Keratinocyte (primary cell): Measurements from ENCODE around the gene ATP9B. TPM values are rescaled to one million over a fixed set of nuclear protein-coding genes. Genes with fewer than 3 reads are reported as not detected.
A peak's percentile ranks its signal among the peaks of the same experiment; 100 is the strongest.

Experiments
- DNase-seq: peaks from one replicate; pipeline ENCODE4 v3.0.0-alpha.2; 2011; ENCODE audit warnings: low read depth, missing footprints, low spot score
- FAIRE-seq: peaks from 2 replicates; lab custom pipeline; 2011; peaks lifted over from hg19 to GRCh38; lab: Jason Lieb, UNC
- H2AFZ ChIP-seq: 2 replicates; pipeline ENCODE4 v1.6.0; 2012; ENCODE audit warnings: low read length, control low read depth, inconsistent platforms; ENCODE audit not compliant: control insufficient read depth
- H3K27ac ChIP-seq: 2 replicates; pipeline ENCODE4 v1.5.1; 2011; ENCODE audit warnings: low read length; ENCODE audit not compliant: control insufficient read depth, insufficient read depth
- H3K27me3 ChIP-seq: 3 replicates; pipeline ENCODE4 v1.6.0; 2011; ENCODE audit warnings: low read length; ENCODE audit not compliant: control insufficient read depth, insufficient read depth; ENCODE audit errors: extremely low read depth
- H3K36me3 ChIP-seq, 2 experiments: 2 replicates in 1 of 2; 3 replicates in 1 of 2; pipeline ENCODE4 v1.5.1; 2011; ENCODE audit warnings: low read length in 2 of 2, mild to moderate bottlenecking in 1 of 2; ENCODE audit not compliant: control insufficient read depth in 2 of 2, insufficient read depth in 2 of 2; ENCODE audit errors: extremely low read depth in 1 of 2
- H3K4me1 ChIP-seq: 3 replicates; pipeline ENCODE4 v1.5.1; 2011; ENCODE audit warnings: low read length; ENCODE audit not compliant: control insufficient read depth, insufficient read depth; ENCODE audit errors: extremely low read depth
- H3K4me2 ChIP-seq: 3 replicates; pipeline ENCODE4 v1.6.0; 2011; ENCODE audit warnings: low read depth, low read length; ENCODE audit not compliant: control insufficient read depth, insufficient read depth; ENCODE audit errors: extremely low read depth
- H3K4me3 ChIP-seq, 3 experiments: fragments of 200-600 bp in 1 of 3; sonication (generic) in 1 of 3; 2 replicates in 2 of 3; 3 replicates in 1 of 3; pipeline ENCODE4 v1.5.1; 2011 to 2016; ENCODE audit warnings: low read length in 3 of 3, mild to moderate bottlenecking in 3 of 3, control low read depth in 2 of 3, inconsistent platforms in 1 of 3, low read depth in 1 of 3, mixed read lengths in 1 of 3, mixed run types in 1 of 3, moderate library complexity in 1 of 3; ENCODE audit not compliant: control insufficient read depth in 2 of 3, insufficient read depth in 2 of 3; ENCODE audit errors: extremely low read depth in 1 of 3
- H3K79me2 ChIP-seq: 2 replicates; pipeline ENCODE4 v1.6.0; 2012; ENCODE audit warnings: low read length; ENCODE audit not compliant: control insufficient read depth, insufficient read depth
- H3K9ac ChIP-seq: 3 replicates; pipeline ENCODE4 v1.6.0; 2011; ENCODE audit warnings: low read length; ENCODE audit not compliant: control insufficient read depth, insufficient read depth; ENCODE audit errors: extremely low read depth
- H3K9me1 ChIP-seq: 3 replicates; pipeline ENCODE4 v1.6.0; 2011; ENCODE audit warnings: low read length; ENCODE audit not compliant: control insufficient read depth, insufficient read depth; ENCODE audit errors: extremely low read depth
- H3K9me3 ChIP-seq: 2 replicates; pipeline ENCODE4 v1.5.1; 2012; ENCODE audit warnings: low read depth, low read length; ENCODE audit not compliant: control insufficient read depth
- H4K20me1 ChIP-seq: 3 replicates; pipeline ENCODE4 v1.6.0; 2011; ENCODE audit warnings: low read length; ENCODE audit not compliant: control insufficient read depth, insufficient read depth; ENCODE audit errors: extremely low read depth
- EZH2 ChIP-seq: IDR thresholded peaks from one replicate; pipeline ENCODE4 v1.6.1; 2012; ENCODE audit warnings: inconsistent platforms, mild to moderate bottlenecking, low read length, moderate library complexity
- dilution Hi-C: fragments of 300-500 bp; cut with MboI; formaldehyde crosslinking; loops from one replicate; pipeline ENCODE4 v1.7.0; 2020; ENCODE audit warnings: low sequenced_read_pairs; ENCODE audit not compliant: extremely low pct_ligation_motif_present
- polyA plus RNA-seq, 5 experiments: library from polyadenylated mRNA; depleted of rRNA in 3 of 5; stranded (reverse) in 3 of 5; stranded (forward) in 1 of 5; unstranded in 1 of 5; fragments of >200 nt; gene quantifications; 1 replicate in 1 of 5; 2 replicates in 3 of 5; 3 replicates in 1 of 5; pipeline versions ENCODE4 v1.2.1 to v1.2.3, GENCODE V29; 2011 to 2012; ENCODE audit warnings: missing spikeins in 2 of 5, low read depth in 1 of 5, low replicate concordance in 1 of 5
- TF ChIP-seq, protein P1 (sequence below), 3 experiments: IDR thresholded peaks in 1 of 3; conservative IDR thresholded peaks in 1 of 3; optimal IDR thresholded peaks in 1 of 3; 2 replicates in 2 of 3; 3 replicates in 1 of 3; pipeline versions ENCODE3 to v1.5.1; 2011; ENCODE audit warnings: low read length in 3 of 3, mild to moderate bottlenecking in 3 of 3, moderate library complexity in 2 of 3, control low read depth in 1 of 3, inconsistent platforms in 1 of 3; ENCODE audit not compliant: insufficient read depth in 2 of 3; ENCODE audit errors: extremely low read depth in 1 of 3

Gene ATP9B
- polyA plus RNA-seq, 1 donor (not counting 4 experiments of a cell fraction or from before 2014, with no cell fraction given): 16.1 TPM

DNA sequence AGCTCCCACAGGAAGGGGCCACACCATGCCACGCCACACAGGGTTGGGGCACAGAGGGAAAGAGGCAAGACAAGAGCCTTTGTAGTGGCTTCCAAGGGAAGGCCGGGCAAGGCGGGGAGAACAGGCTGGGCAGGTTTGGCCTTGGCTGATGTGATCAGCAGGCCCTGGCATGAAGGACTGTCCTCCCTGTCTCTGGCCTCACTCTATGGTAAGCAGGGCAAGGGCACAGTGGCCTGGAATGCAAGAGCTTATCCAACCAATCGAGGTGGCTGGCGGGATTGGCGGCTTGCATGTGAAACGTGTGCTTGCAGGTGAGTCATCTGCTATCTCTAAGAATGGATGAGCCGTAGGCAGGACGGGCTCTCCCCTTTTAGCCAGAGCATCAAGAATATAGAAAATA lies 6.4 kb upstream of the ATP9B start:
- H3K4me1 ChIP-seq: peaks cover 9% of the 10 kb centered on the region
- dilution Hi-C loops: no loop called here
- DNase-seq (peak; percentile 90), FAIRE-seq (peak; percentile 90)
- H3K4me3 ChIP-seq: peak overlapping the region in 1 of 3 experiments; percentile 9
- H3K79me2 ChIP-seq: no peaks in the 10 kb centered on the region
- H3K9me1 ChIP-seq: no peaks in the 10 kb centered on the region
- peak overlapping the region; percentile 86 for H2AFZ ChIP-seq
- H3K9ac ChIP-seq: no peak overlapping the region
- no peak overlapping the region for H3K27ac ChIP-seq
- H4K20me1 ChIP-seq: no peaks in the 10 kb centered on the region
- peak overlapping the region; percentile 39 for H3K4me2 ChIP-seq
- TF ChIP-seq EZH2: no peak
- TF ChIP-seq, protein P1, sequence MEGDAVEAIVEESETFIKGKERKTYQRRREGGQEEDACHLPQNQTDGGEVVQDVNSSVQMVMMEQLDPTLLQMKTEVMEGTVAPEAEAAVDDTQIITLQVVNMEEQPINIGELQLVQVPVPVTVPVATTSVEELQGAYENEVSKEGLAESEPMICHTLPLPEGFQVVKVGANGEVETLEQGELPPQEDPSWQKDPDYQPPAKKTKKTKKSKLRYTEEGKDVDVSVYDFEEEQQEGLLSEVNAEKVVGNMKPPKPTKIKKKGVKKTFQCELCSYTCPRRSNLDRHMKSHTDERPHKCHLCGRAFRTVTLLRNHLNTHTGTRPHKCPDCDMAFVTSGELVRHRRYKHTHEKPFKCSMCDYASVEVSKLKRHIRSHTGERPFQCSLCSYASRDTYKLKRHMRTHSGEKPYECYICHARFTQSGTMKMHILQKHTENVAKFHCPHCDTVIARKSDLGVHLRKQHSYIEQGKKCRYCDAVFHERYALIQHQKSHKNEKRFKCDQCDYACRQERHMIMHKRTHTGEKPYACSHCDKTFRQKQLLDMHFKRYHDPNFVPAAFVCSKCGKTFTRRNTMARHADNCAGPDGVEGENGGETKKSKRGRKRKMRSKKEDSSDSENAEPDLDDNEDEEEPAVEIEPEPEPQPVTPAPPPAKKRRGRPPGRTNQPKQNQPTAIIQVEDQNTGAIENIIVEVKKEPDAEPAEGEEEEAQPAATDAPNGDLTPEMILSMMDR (optimal IDR thresholded peaks at IDR 0.05 in 1 of 3, IDR thresholded peaks at IDR 0.05 in 1 of 3, conservative IDR thresholded peaks at IDR 0.05 in 1 of 3; ENCODE audit: extremely low read depth in 1 of 3, insufficient read depth in 2 of 3, low read length in 3 of 3): no peak
- no peaks in the 10 kb centered on the region for H3K36me3 ChIP-seq
- H3K27me3 ChIP-seq: no peaks in the 10 kb centered on the region
- peaks cover 2% of the 10 kb centered on the region for H3K9me3 ChIP-seq

DNA sequence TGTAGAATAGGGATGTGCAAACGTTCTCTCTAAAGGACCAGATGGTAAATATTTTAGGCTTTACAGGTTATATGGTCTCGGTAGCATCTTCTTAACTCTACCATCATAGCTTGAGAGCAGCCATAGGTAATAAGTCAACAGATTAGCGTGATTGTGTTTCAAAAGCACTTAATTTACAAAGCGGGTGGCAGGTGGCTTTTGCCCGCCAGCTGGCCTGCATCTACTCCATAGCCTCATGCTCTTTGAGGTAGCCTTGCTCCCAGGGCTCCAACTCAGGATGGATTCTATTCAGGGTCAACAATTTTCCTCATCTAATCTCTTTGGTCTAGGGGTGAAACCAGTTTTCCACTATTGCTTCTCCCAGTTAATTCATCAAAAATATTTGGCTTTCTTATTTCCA lies 5.0 kb upstream of the ATP9B start:
- TF ChIP-seq EZH2: no peak
- TF ChIP-seq, protein P1 (optimal IDR thresholded peaks at IDR 0.05 in 1 of 3, IDR thresholded peaks at IDR 0.05 in 1 of 3, conservative IDR thresholded peaks at IDR 0.05 in 1 of 3; ENCODE audit: extremely low read depth in 1 of 3, insufficient read depth in 2 of 3, low read length in 3 of 3): no peak
- FAIRE-seq (no peak), DNase-seq (no peak)
- Histone ChIP-seq H3K4me1 (peaks cover 13% of the 10 kb centered on the region), H3K79me2 (no peaks in the 10 kb centered on the region), H3K27ac (no peak overlapping the region), H2AFZ (no peak overlapping the region), H4K20me1 (no peaks in the 10 kb centered on the region), H3K4me2 (no peak overlapping the region), H3K9me1 (no peaks in the 10 kb centered on the region), H3K4me3 (no peak overlapping the region), H3K9ac (no peak overlapping the region), H3K27me3 (no peaks in the 10 kb centered on the region), H3K9me3 (peaks cover 2% of the 10 kb centered on the region), H3K36me3 (no peaks in the 10 kb centered on the region)
- dilution Hi-C loops: no loop called here
